ENCODE data around the gene OOSP2.

DNA sequence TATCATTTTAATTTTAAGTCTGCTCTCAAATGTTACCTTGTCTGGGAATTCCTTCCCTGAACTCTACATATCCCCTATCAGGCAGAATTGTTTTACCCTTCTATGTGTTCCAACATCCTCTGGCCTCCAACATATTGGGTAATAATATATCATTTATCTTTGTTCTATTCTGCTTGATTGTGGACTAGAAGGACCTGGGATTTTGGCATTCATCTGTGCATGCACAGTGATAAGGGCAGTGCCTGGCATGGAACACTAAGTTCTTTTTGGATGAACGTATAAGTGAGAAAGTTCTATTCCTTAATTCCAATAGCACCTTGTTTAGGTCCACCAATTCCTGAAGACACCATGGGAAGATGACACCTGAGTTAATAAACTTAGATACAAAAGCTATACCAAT lies 47.0 kb downstream of the OOSP2 start:
- TF ChIP-seq, protein P1, sequence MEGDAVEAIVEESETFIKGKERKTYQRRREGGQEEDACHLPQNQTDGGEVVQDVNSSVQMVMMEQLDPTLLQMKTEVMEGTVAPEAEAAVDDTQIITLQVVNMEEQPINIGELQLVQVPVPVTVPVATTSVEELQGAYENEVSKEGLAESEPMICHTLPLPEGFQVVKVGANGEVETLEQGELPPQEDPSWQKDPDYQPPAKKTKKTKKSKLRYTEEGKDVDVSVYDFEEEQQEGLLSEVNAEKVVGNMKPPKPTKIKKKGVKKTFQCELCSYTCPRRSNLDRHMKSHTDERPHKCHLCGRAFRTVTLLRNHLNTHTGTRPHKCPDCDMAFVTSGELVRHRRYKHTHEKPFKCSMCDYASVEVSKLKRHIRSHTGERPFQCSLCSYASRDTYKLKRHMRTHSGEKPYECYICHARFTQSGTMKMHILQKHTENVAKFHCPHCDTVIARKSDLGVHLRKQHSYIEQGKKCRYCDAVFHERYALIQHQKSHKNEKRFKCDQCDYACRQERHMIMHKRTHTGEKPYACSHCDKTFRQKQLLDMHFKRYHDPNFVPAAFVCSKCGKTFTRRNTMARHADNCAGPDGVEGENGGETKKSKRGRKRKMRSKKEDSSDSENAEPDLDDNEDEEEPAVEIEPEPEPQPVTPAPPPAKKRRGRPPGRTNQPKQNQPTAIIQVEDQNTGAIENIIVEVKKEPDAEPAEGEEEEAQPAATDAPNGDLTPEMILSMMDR (IDR thresholded peaks at IDR 0.05; ENCODE audit: low read length): no peak
- no peak for TF ChIP-seq EZH2 (IDR thresholded peaks at IDR 0.05; ENCODE audit: borderline replicate concordance, low read length)

Measured in OCI-LY1 (cell line).